Hepatocyte (in vitro differentiated cells): ENCODE results near the gene IL16. TPM values are rescaled to one million over a fixed set of nuclear protein-coding genes. Genes with fewer than 3 reads are reported as not detected.

ENCODE experiments used
- DNase-seq: peaks from one replicate; pipeline ENCODE4 v3.0.0-alpha.2; 2016; ENCODE audit warnings: low spot score
- H2AFZ ChIP-seq: fragments of 200-600 bp; sonication (generic); 2 replicates; pipeline ENCODE4 v1.6.0; 2016; ENCODE audit warnings: antibody characterized with exemption, mild to moderate bottlenecking
- H3K27ac ChIP-seq: fragments of 200-600 bp; sonication (generic); 2 replicates; pipeline ENCODE4 v1.5.1; 2016; ENCODE audit warnings: mild to moderate bottlenecking
- H3K27me3 ChIP-seq: fragments of 200-600 bp; sonication (generic); 2 replicates; pipeline ENCODE4 v1.6.1; 2016
- H3K36me3 ChIP-seq: fragments of 200-600 bp; sonication (generic); replicated peaks from 2 replicates; pipeline ENCODE4 v1.5.1; 2016; ENCODE audit warnings: low read depth; ENCODE audit not compliant: insufficient read depth
- H3K4me1 ChIP-seq: fragments of 200-600 bp; sonication (generic); 2 replicates; pipeline ENCODE4 v1.5.1; 2016; ENCODE audit warnings: mild to moderate bottlenecking, moderate library complexity; ENCODE audit not compliant: insufficient read depth
- H3K4me2 ChIP-seq: fragments of 200-600 bp; sonication (generic); 2 replicates; pipeline ENCODE4 v1.6.0; 2016
- H3K4me3 ChIP-seq: fragments of 200-600 bp; sonication (generic); 2 replicates; pipeline ENCODE4 v1.5.1; 2016; ENCODE audit warnings: mild to moderate bottlenecking
- H3K79me2 ChIP-seq: fragments of 200-600 bp; sonication (generic); 2 replicates; pipeline ENCODE4 v1.6.0; 2017; ENCODE audit warnings: mild to moderate bottlenecking
- H3K9me2 ChIP-seq: fragments of 200-600 bp; sonication (generic); replicated peaks from 2 replicates; pipeline ENCODE4 v1.6.0; 2017; ENCODE audit warnings: mild to moderate bottlenecking; ENCODE audit not compliant: insufficient read depth
- H3K9me3 ChIP-seq: fragments of 200-600 bp; sonication (generic); 2 replicates; pipeline ENCODE4 v1.5.1; 2016; ENCODE audit warnings: low read depth, mild to moderate bottlenecking
- H4K20me1 ChIP-seq: fragments of 200-600 bp; sonication (generic); 2 replicates; pipeline ENCODE4 v1.6.0; 2016; ENCODE audit warnings: mild to moderate bottlenecking; ENCODE audit not compliant: insufficient read depth, poor library complexity, severe bottlenecking
- EZH2 ChIP-seq: fragments of 200-600 bp; sonication (generic); IDR thresholded peaks from 2 replicates; pipeline ENCODE4 v1.6.1; 2016; ENCODE audit warnings: antibody characterized with exemption, mild to moderate bottlenecking, borderline replicate concordance
- EZH2phosphoT487 ChIP-seq: fragments of 200-600 bp; sonication (generic); IDR thresholded peaks from one replicate; pipeline ENCODE4 v1.6.1; 2018; ENCODE audit warnings: antibody characterized with exemption, mild to moderate bottlenecking, low read depth, moderate library complexity; ENCODE audit not compliant: unreplicated experiment, severe bottlenecking
- WGBS: methylation state at CpG from one replicate; pipeline ENCODE4 v1.1.6; 2016; ENCODE audit warnings: low lambda C conversion rate; ENCODE audit errors: missing lambda C conversion rate; 5-methylcytosine and 5-hydroxymethylcytosine counted together
- polyA plus RNA-seq: library from polyadenylated mRNA; unstranded; fragments of >200 nt; fragmentation: Nextera tagmentation; extraction: Ambion mirVana; gene quantifications from 2 replicates; pipeline ENCODE4 v1.2.1, GENCODE V29; 2016
- total RNA-seq: library from RNA; depleted of rRNA; stranded (reverse); fragments of >200 nt; gene quantifications from 2 replicates; pipeline ENCODE4 v1.2.3, GENCODE V29; 2014
- TF ChIP-seq, protein P1 (sequence below): fragments of 200-600 bp; sonication (generic); IDR thresholded peaks from 2 replicates; pipeline ENCODE4 v1.5.1; 2016; ENCODE audit warnings: antibody characterized with exemption, mild to moderate bottlenecking; ENCODE audit not compliant: poor library complexity

IL16 gene
- total and polyA plus RNA-seq, 2 experiments from 2014 or later = 1.1 to 2.4 TPM

DNA sequence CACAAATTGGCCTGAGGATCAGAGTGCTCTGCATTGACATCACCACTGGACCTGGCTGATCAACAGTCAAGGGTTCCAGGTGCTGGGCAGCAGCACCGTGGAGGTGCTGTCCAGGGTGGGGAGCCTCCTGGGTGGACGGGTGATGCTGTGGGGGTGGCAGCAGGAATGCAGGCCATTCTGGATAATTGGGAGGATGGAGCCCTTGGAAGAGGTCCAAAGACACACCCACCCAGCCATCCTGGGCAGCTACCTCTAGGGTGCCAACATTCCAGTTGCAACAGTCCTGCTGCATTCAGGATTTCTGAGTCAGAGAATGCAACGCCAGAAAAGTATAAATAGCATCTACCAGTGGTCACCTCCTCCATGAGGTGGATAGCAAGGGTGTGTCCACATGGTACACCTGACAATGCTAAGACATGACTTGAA lies 100.5 kb downstream of the IL16 start:
- Histone ChIP-seq H2AFZ (no peak overlapping the region), H3K4me1 (no peaks in the 10 kb centered on the region), H3K4me2 (no peak overlapping the region), H3K9me3 (no peaks in the 10 kb centered on the region), H3K36me3 (no peaks in the 10 kb centered on the region), H3K79me2 (no peaks in the 10 kb centered on the region), H3K27me3 (no peaks in the 10 kb centered on the region), H4K20me1 (no peaks in the 10 kb centered on the region), H3K4me3 (no peak overlapping the region), H3K9me2 (no peaks in the 10 kb centered on the region), H3K27ac (no peak overlapping the region)
- no peak for DNase-seq
- TF ChIP-seq EZH2phosphoT487 (no peak), EZH2 (no peak)
- TF ChIP-seq, protein P1, sequence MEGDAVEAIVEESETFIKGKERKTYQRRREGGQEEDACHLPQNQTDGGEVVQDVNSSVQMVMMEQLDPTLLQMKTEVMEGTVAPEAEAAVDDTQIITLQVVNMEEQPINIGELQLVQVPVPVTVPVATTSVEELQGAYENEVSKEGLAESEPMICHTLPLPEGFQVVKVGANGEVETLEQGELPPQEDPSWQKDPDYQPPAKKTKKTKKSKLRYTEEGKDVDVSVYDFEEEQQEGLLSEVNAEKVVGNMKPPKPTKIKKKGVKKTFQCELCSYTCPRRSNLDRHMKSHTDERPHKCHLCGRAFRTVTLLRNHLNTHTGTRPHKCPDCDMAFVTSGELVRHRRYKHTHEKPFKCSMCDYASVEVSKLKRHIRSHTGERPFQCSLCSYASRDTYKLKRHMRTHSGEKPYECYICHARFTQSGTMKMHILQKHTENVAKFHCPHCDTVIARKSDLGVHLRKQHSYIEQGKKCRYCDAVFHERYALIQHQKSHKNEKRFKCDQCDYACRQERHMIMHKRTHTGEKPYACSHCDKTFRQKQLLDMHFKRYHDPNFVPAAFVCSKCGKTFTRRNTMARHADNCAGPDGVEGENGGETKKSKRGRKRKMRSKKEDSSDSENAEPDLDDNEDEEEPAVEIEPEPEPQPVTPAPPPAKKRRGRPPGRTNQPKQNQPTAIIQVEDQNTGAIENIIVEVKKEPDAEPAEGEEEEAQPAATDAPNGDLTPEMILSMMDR = no peak
- 81% methylated on average over 3 of the region's 3 CpGs for WGBS

DNA sequence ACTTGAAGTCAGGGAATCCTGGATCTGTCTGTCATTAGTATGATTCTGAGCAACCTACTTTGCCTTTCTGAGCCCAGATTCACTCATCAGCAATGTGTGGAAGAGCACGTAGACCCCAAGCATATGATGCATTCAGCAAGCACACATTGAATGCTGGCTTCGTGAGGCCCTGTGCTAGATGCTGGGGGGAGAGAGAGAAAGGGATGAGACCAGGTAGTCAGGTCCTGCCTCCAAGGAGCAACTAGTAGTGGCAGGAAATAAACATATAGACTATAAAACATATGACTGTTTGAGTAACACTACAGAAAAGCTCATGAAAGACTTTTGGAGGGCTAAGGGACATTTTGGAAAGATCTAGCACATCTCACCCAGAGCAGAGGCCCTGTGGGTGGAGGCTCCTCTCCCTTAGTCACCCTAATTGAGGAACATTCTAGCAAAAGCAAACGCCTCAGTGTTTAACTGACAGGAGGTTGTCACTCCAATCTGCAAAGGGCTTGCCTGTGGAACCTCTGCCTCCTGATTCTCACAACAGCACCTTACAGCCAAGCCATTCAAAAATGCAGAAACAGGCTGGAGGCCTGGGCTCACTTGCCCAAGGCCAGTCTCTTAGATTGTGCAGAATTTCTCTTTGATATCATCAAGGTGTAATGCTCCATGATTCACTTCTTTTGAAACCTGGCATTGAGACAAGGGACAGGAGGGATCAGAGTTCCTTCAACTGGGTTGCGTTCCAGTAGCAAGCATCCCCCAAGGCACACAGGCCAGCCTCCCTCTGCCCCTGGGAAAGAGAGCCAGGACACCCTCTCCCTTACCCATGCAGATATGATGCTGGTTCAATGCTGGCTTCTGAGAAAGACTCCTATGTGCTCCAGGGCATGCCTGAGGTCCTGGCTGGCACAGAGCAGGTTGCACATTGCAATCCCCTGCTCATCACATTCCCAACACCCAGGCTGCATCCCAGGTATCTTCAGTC lies 101.2 kb downstream of the IL16 start:
- no peaks in the 10 kb centered on the region for H3K9me2 ChIP-seq
- H3K79me2 ChIP-seq = no peaks in the 10 kb centered on the region
- no peak overlapping the region for H3K4me2 ChIP-seq
- H4K20me1 ChIP-seq = no peaks in the 10 kb centered on the region
- TF ChIP-seq EZH2phosphoT487 (no peak), EZH2 (no peak)
- H3K36me3 ChIP-seq = no peaks in the 10 kb centered on the region
- 90% methylated on average over 4 of the region's 4 CpGs for WGBS
- H3K27me3 ChIP-seq = no peaks in the 10 kb centered on the region
- DNase-seq = no peak
- no peak overlapping the region for H2AFZ ChIP-seq
- no peak overlapping the region for H3K4me3 ChIP-seq
- no peaks in the 10 kb centered on the region for H3K9me3 ChIP-seq
- H3K4me1 ChIP-seq = no peaks in the 10 kb centered on the region
- no peak overlapping the region for H3K27ac ChIP-seq

DNA sequence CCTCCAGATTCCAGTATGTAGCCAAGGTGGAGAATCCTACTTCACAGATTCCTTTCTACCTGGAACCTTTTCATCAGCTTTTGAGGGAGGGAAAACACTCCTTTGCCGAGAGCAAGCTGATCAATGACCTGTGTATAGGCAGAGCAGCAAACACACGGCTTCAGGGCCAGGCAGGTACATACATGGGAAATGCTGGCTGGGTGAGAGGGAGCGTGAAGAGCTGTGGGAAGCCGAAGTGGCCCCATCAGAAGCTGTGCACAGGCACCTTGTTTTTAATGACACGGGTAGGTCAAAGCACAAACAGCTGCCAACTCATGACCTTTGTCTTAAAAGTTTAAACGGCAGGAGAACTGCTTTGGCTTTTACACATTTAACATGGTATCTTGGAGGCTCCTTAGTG lies 101.9 kb downstream of the IL16 start:
- no peaks in the 10 kb centered on the region for H3K9me2 ChIP-seq
- H3K9me3 ChIP-seq = no peaks in the 10 kb centered on the region
- no peak overlapping the region for H3K4me3 ChIP-seq
- DNase-seq = no peak
- no peaks in the 10 kb centered on the region for H3K36me3 ChIP-seq
- no peaks in the 10 kb centered on the region for H3K27me3 ChIP-seq
- no peak overlapping the region for H2AFZ ChIP-seq
- H3K4me2 ChIP-seq = no peak overlapping the region
- H3K4me1 ChIP-seq = no peaks in the 10 kb centered on the region
- WGBS = 81% methylated on average over 6 of the region's 6 CpGs
- no peaks in the 10 kb centered on the region for H3K79me2 ChIP-seq
- no peaks in the 10 kb centered on the region for H4K20me1 ChIP-seq
- TF ChIP-seq EZH2phosphoT487 (no peak), EZH2 (no peak)
- TF ChIP-seq, protein P1 = no peak
- H3K27ac ChIP-seq = no peak overlapping the region

DNA sequence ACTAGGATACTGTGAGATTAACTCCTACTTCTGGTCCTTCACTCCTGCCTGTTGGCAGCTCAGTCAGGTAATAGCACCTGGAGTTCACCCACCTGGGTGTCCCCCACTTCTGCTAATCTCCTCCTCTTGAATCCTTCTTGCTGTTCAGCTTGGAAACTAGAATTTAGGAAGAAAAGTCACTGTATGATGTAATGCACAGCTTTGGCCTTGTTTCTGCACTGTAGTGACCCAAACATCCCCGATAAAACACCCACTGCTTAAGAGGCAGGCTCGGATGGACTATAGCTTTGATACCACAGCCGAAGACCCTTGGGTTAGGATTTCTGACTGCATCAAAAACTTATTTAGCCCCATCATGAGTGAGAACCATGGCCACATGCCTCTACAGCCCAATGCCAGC lies 102.5 kb downstream of the IL16 start:
- no peaks in the 10 kb centered on the region for H3K4me1 ChIP-seq
- WGBS = 95% methylated on average over 3 of the region's 3 CpGs
- no peak overlapping the region for H2AFZ ChIP-seq
- H3K27ac ChIP-seq = no peak overlapping the region
- H3K36me3 ChIP-seq = no peaks in the 10 kb centered on the region
- no peaks in the 10 kb centered on the region for H3K27me3 ChIP-seq
- H3K9me2 ChIP-seq = no peaks in the 10 kb centered on the region
- H4K20me1 ChIP-seq = no peaks in the 10 kb centered on the region
- TF ChIP-seq EZH2 (no peak), EZH2phosphoT487 (no peak)
- TF ChIP-seq, protein P1 = no peak
- H3K79me2 ChIP-seq = no peaks in the 10 kb centered on the region
- no peak overlapping the region for H3K4me3 ChIP-seq
- no peak overlapping the region for H3K4me2 ChIP-seq
- no peak for DNase-seq
- H3K9me3 ChIP-seq = no peaks in the 10 kb centered on the region
